G401 (cell line): Measurements from ENCODE around the gene USP17L10. TPM values are rescaled to one million over a fixed set of nuclear protein-coding genes. Genes with fewer than 3 reads are reported as not detected.

ENCODE experiments used
- total RNA-seq: library from RNA; depleted of rRNA; stranded (reverse); fragments of >200 nt; shearing (Covaris generic); gene quantifications from 2 replicates; pipeline ENCODE4 v1.2.3, GENCODE V29; 2014; rRNA removed

USP17L10 gene
- total RNA-seq, 1 experiment from 2014 or later: not detected

Other genes starting within 250 kb of the USP17L10 start
- not detected in 2 replicates for gene FAM90A26, start 40.2 kb upstream of the USP17L10 start, total RNA-seq
- gene USP17L11, start 4.7 kb downstream of the USP17L10 start, total RNA-seq: not detected in 2 replicates
- not detected in 2 replicates for gene USP17L12, start 9.5 kb downstream of the USP17L10 start, total RNA-seq
- not detected in 2 replicates for gene USP17L13, start 14.2 kb downstream of the USP17L10 start, total RNA-seq
- not detected in 2 replicates for gene USP17L15, start 23.7 kb downstream of the USP17L10 start, total RNA-seq
- not detected in 2 replicates for gene USP17L17, start 33.2 kb downstream of the USP17L10 start, total RNA-seq
- gene USP17L18, start 38.0 kb downstream of the USP17L10 start, total RNA-seq: not detected in 2 replicates
- gene USP17L19, start 42.7 kb downstream of the USP17L10 start, total RNA-seq: not detected in 2 replicates
- not detected in 2 replicates for gene USP17L20, start 47.5 kb downstream of the USP17L10 start, total RNA-seq
- gene USP17L21, start 52.2 kb downstream of the USP17L10 start, total RNA-seq: not detected in 2 replicates
- gene USP17L22, start 57.0 kb downstream of the USP17L10 start, total RNA-seq: not detected in 2 replicates
- not detected in 2 replicates for gene USP17L24, start 114.5 kb downstream of the USP17L10 start, total RNA-seq
- gene USP17L25, start 119.3 kb downstream of the USP17L10 start, total RNA-seq: not detected in 2 replicates
- gene USP17L26, start 124.0 kb downstream of the USP17L10 start, total RNA-seq: not detected in 2 replicates
- gene USP17L5, start 128.7 kb downstream of the USP17L10 start, total RNA-seq: not detected in 2 replicates
- not detected in 2 replicates for gene USP17L27, start 133.5 kb downstream of the USP17L10 start, total RNA-seq
- gene USP17L28, start 138.2 kb downstream of the USP17L10 start, total RNA-seq: not detected in 2 replicates
- not detected in 2 replicates for gene USP17L29, start 143.0 kb downstream of the USP17L10 start, total RNA-seq
- gene USP17L30, start 152.5 kb downstream of the USP17L10 start, total RNA-seq: not detected in 2 replicates
- gene DEFB131A, start 233.8 kb downstream of the USP17L10 start, total RNA-seq: not detected in 2 replicates